GM19099 (cell line): ENCODE data around the gene PDZRN3.

Experiments
- POLR2A ChIP-seq: IDR thresholded peaks from 3 replicates; pipeline ENCODE4 v1.6.1; 2011; ENCODE audit warnings: low read depth; ENCODE audit not compliant: insufficient read length; ENCODE audit errors: extremely low read depth

PDZRN3 gene

DNA sequence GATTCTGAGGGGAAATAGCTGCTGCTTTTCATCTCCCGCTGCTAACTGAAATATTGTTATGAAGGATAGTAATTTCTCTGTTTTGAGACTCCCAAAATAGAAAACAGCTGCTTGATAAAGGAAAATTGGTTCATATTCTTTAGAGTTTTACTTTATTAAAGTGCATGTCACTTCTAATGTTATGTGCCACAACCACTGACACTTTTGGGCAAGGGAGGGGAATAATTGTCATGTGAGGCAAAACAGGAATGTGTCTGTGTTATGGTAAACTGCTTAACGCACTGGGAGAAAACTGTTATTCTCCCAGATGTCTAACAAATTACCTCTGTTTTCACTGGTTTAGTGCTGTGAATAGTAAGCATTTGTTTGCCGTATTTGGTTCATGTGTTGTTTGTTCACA is 201.6 kb downstream of the PDZRN3 start:
- TF ChIP-seq POLR2A, result no peak

GRCh38 chr3:73422571-73422970 is 202.2 kb downstream of the PDZRN3 start:
- no peak for TF ChIP-seq POLR2A

DNA sequence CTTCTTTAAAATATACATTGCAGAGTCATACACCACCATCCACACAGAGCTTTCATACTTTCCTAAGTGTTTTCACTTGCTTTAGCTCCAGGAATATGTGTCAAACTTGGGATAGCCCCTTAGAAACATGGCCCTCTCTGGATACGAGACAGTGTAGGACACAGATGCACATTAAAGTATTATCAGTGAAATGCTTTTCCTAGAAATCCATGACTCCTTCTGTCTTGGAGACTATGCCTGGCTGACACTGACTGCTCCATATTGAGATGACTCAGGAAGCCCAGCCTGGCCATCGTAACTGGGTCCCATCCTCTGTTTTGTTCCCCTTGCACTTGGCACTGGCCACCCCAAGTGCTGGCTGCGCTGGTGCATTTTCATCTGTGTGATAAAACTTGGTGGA is 204.8 kb downstream of the PDZRN3 start:
- TF ChIP-seq POLR2A, result no peak

GRCh38 chr3:73419179-73419803 is 205.4 kb downstream of the PDZRN3 start:
- TF ChIP-seq POLR2A, result no peak

DNA sequence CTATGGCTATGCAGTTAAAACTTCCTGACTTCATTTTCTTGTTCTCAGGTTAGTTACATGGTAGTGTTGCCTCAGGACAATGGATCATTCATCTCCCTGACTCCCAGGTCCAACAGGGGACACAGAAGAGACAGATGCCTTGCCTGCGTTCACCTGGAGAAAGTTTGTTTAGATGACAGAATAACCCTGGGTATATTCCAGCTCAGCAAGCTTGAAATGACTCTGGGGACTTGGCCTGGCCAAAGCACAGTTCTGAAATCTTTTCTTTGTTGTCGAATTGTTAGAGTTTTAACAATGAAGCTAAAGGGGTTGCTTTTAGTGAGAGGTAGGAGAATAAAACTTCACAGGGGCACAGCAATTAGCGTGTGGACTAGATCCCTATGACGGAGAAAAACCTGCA is 206.1 kb downstream of the PDZRN3 start:
- TF ChIP-seq POLR2A, result no peak

DNA sequence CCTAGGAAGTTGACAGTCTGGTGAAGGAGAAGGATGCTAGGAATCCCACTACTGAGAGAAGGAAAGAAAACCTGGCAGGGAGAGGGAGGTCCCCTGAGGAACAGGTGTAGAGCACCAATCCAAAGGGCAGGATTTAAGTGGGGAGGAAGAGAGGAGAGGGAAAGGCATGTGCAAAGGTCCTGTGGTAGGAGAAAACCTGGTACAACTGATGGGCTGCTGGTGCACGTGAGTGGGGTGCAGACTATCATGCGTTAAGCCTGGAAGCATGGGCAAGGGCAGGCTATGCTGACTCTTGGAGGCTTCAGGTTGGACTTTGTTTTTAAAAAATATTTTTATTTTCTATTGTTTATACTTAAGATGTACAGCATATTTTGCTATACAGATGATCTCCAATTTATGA is 209.6 kb downstream of the PDZRN3 start:
- no peak for TF ChIP-seq POLR2A

GRCh38 chr3:73413619-73414018 is 211.1 kb downstream of the PDZRN3 start:
- no peak for TF ChIP-seq POLR2A

DNA sequence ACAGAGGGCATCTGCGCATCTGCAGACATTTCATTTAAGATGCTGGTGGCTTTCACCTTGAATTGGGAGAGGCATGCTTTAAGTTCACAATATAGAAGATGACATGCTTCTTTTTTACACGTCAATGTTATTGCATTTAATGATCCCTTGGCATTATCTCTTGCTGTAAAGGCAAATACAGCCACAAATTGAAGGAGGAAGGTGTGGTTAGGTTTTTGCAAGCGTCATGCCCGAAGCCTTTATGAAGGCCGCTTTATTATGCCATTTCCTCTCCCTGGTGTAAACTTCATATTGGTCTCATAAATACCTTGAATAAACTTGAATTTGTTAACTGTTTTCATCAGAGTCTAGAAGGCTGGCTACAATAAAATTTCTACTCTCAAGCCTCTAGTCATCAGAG is 212.7 kb downstream of the PDZRN3 start:
- TF ChIP-seq POLR2A, result no peak

- TF ChIP-seq POLR2A, result no peak
Measured at GRCh38 chr3:73411545-73411944, 213.2 kb downstream of the PDZRN3 start.

DNA sequence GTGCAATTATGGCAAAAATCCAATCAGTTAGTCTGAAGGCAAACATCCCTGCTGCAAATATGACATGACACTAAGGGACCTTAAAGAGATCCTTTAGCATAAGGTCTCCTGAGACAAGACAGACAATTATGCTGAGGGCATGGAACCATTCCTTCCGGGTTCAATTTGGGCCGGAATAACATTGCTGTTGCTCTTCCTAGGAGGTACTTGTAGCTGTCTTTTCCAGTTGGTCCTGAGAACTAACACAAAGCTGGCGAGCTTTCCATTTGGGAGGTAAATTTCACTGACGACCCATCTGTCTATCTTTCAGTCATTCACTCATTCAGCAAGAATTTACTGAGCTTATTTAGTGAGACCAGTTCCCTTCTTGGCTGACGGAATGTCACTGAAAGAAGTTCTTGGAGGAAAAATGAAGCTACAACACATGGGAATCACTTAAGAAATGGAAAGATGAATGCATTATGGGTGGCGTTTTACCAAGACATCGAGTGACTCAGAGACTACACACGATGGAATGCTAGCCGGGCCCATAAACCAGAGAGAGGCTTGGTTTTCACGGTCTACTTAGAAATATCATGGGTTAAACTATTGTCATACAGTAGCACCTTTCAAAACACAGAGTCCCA is 215.5 kb downstream of the PDZRN3 start:
- TF ChIP-seq POLR2A, result no peak

- no peak for TF ChIP-seq POLR2A
Measured at GRCh38 chr3:73408634-73409033, 216.1 kb downstream of the PDZRN3 start.

DNA sequence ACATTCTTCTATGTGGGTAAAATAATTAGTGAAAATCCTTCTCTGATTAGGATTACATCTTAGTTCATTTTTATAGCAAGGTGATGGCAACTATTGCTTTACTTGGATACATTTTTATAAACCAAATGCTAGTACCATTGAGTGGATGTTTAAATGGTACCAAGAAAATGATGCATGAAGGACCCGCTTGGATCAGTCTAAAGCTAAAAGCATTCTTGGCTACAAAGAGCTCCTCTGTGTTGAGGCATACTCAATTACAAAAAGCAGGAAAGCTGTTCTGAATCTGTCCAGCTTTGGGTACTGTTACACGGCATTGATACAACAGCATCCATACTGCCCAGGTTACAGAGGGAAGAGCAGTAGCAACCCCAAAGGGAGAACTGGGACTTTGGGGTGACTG is 217.2 kb downstream of the PDZRN3 start:
- no peak for TF ChIP-seq POLR2A

GRCh38 chr3:73405853-73406252 is 218.9 kb downstream of the PDZRN3 start:
- TF ChIP-seq POLR2A, result no peak

DNA sequence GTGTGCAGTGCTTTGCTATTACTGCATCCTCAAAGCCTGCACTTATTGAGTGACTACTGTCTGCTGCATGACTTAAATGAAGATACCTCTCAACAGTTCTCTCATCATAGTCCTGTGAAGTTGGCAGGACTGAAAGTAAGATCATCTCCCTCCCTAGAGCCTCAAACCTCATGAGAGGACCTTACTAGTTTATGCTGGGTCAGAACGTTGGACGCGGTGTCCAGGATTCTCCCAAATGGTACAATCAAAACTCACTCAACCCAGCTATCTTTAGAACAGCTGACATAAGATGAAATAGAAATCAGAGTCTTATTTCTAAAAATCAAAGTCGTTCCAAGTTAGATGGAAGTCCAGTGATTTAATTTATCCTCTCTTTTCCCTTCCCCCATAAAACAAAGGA is 219.7 kb downstream of the PDZRN3 start:
- TF ChIP-seq POLR2A, result no peak

GRCh38 chr3:73404435-73404834 is 220.3 kb downstream of the PDZRN3 start:
- no peak for TF ChIP-seq POLR2A

GRCh38 chr3:73403444-73403843 is 221.3 kb downstream of the PDZRN3 start:
- TF ChIP-seq POLR2A, result no peak
